ENCODE measurements around the gene NECTIN2.

DNA sequence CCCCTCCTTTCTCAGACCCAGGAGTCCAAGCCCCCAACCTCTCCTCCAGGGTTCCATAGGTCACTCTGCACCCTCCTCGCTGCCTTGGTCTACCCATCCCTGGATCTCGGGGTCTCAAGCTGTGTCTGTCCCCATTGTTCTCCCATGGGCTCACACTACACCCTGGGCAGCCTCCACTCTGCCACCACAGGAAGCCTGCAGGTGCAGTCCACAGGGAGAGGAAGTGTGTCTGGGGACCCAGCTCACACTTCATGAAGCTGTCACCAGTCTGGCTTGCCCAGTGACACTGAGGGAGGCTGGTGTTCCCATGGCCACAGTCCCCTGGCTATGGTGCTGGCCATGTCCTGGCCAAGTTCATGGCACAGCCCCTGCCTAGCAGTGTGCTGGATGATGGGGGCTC, 5.3 kb downstream of the NECTIN2 start:
- TF ChIP-seq SUZ12 (IDR thresholded peaks at IDR 0.05; ENCODE audit: extremely low read depth, insufficient read depth, insufficient read length) (no peak), ZNF274 (IDR thresholded peaks at IDR 0.05; ENCODE audit: low read depth, low read length) (no peak), YY1 (IDR thresholded peaks at IDR 0.05; ENCODE audit: insufficient read depth, insufficient read length) (no peak)

Data from NT2/D1 (cell line).